T-helper 17 cell (primary cell): ENCODE data around the gene MYT1. TPM values are rescaled to one million over a fixed set of nuclear protein-coding genes. Genes with fewer than 3 reads are reported as not detected.
"Not testable (repeated sequence)": the region's sequence is repeated elsewhere in the genome, so short reads cannot be mapped to it uniquely, and the experiment has no call there.

ENCODE experiments used
- ATAC-seq: fragments of 150-1000 bp; cut with Tn5 transposase; 2 replicates; pipeline ENCODE4 v1.10.0; 2021; ENCODE audit warnings: mild to moderate bottlenecking, moderate library complexity
- DNase-seq, 3 donors: peaks; one replicate each; pipeline versions ENCODE4 v3.0.0 to v3.0.0-alpha.2; 2020 to 2021
- H3K9me3 ChIP-seq: one replicate; pipeline ENCODE4 v1.7.0; 2013; ENCODE audit warnings: low read length, mild to moderate bottlenecking; ENCODE audit not compliant: control insufficient read depth, poor library complexity, severe bottlenecking
- H3K27ac Mint-ChIP-seq: one replicate; pipeline ENCODE4 v1.8.0; 2022; ENCODE audit warnings: mild to moderate bottlenecking, moderate library complexity, mixed read lengths
- H3K27me3 Mint-ChIP-seq: one replicate; pipeline ENCODE4 v1.8.0; 2022; ENCODE audit warnings: mixed read lengths
- H3K36me3 Mint-ChIP-seq: one replicate; pipeline ENCODE4 v1.8.0; 2022; ENCODE audit warnings: low read depth, mixed read lengths
- H3K4me1 Mint-ChIP-seq: one replicate; pipeline ENCODE4 v1.8.0; 2022; ENCODE audit warnings: mild to moderate bottlenecking, mixed read lengths
- H3K4me3 Mint-ChIP-seq: one replicate; pipeline ENCODE4 v1.8.0; 2022; ENCODE audit warnings: mild to moderate bottlenecking, moderate library complexity, mixed read lengths
- total RNA-seq, 4 donors: library from RNA in 2 of 4; stranded (reverse) in 2 of 4; gene quantifications; one replicate each; pipeline ENCODE4 v1.2.3 and lab custom pipeline; 2022 to 2026

MYT1 gene
- total RNA-seq, 2 donors from 2014 or later, result not detected

- Mint-ChIP-seq H3K36me3 (peaks cover 2% of the 10 kb centered on the region), H3K4me1 (peaks cover 3% of the 10 kb centered on the region), H3K27me3 (peaks cover 28% of the 10 kb centered on the region), H3K4me3 (peak overlapping the region; percentile 36), H3K27ac (no peak overlapping the region)
- ATAC-seq (no peak), DNase-seq (no peak)
- no peaks in the 10 kb centered on the region for H3K9me3 ChIP-seq
Measured at GRCh38 chr20:64130876-64131275, 33.4 kb upstream of the MYT1 start.

- Mint-ChIP-seq H3K36me3 (peaks cover 2% of the 10 kb centered on the region), H3K27me3 (peaks cover 28% of the 10 kb centered on the region), H3K4me3 (no peak overlapping the region), H3K4me1 (peaks cover 6% of the 10 kb centered on the region), H3K27ac (no peak overlapping the region)
- H3K9me3 ChIP-seq, result no peaks in the 10 kb centered on the region
- DNase-seq (no peak), ATAC-seq (peak; percentile 35)
Measured at GRCh38 chr20:64131406-64131805, 32.8 kb upstream of the MYT1 start.

GRCh38 chr20:64133951-64134407 lies 30.3 kb upstream of the MYT1 start:
- Mint-ChIP-seq H3K4me1 (peaks cover 6% of the 10 kb centered on the region), H3K4me3 (no peak overlapping the region), H3K27me3 (peaks cover 19% of the 10 kb centered on the region), H3K27ac (no peak overlapping the region), H3K36me3 (no peaks in the 10 kb centered on the region)
- no peaks in the 10 kb centered on the region for H3K9me3 ChIP-seq
- DNase-seq, result peak in 1 of 3 donors; percentile 1
- ATAC-seq, result no peak

- not testable (repeated sequence) for H3K4me1 Mint-ChIP-seq, H3K36me3 Mint-ChIP-seq, ATAC-seq, DNase-seq, H3K9me3 ChIP-seq, H3K27ac Mint-ChIP-seq
- H3K4me3 Mint-ChIP-seq, result peak overlapping the region; percentile 45
- peaks cover 11% of the 10 kb centered on the region for H3K27me3 Mint-ChIP-seq
Measured at GRCh38 chr20:64134744-64135143, 29.5 kb upstream of the MYT1 start.

- H3K9me3 ChIP-seq, result no peaks in the 10 kb centered on the region
- H3K36me3 Mint-ChIP-seq, result no peaks in the 10 kb centered on the region
- no peak overlapping the region for H3K27ac Mint-ChIP-seq
- peaks cover 11% of the 10 kb centered on the region for H3K27me3 Mint-ChIP-seq
- H3K4me1 Mint-ChIP-seq, result peaks cover 3% of the 10 kb centered on the region
- ATAC-seq, result no peak
- DNase-seq, result no peak
- H3K4me3 Mint-ChIP-seq, result no peak overlapping the region
Measured at GRCh38 chr20:64136004-64136710, 28.1 kb upstream of the MYT1 start.

- Mint-ChIP-seq H3K27me3 (peaks cover 18% of the 10 kb centered on the region), H3K4me3 (no peak overlapping the region), H3K4me1 (peaks cover 6% of the 10 kb centered on the region), H3K36me3 (no peaks in the 10 kb centered on the region), H3K27ac (no peak overlapping the region)
- H3K9me3 ChIP-seq, result no peaks in the 10 kb centered on the region
- no peak for DNase-seq
- ATAC-seq, result no peak
Measured at GRCh38 chr20:64137598-64138031, 26.6 kb upstream of the MYT1 start.

- Mint-ChIP-seq H3K27ac (no peak overlapping the region), H3K4me3 (no peak overlapping the region), H3K36me3 (no peaks in the 10 kb centered on the region), H3K27me3 (peaks cover 19% of the 10 kb centered on the region), H3K4me1 (peaks cover 6% of the 10 kb centered on the region)
- DNase-seq, result no peak
- no peaks in the 10 kb centered on the region for H3K9me3 ChIP-seq
- ATAC-seq, result no peak
Measured at GRCh38 chr20:64138276-64138815, 25.9 kb upstream of the MYT1 start.

GRCh38 chr20:64139199-64140060 lies 24.8 kb upstream of the MYT1 start:
- H3K27me3 Mint-ChIP-seq, result peaks cover 19% of the 10 kb centered on the region
- ATAC-seq, result no peak
- no peak overlapping the region for H3K27ac Mint-ChIP-seq
- DNase-seq, result no peak
- no peaks in the 10 kb centered on the region for H3K36me3 Mint-ChIP-seq
- peaks cover 6% of the 10 kb centered on the region for H3K4me1 Mint-ChIP-seq
- no peaks in the 10 kb centered on the region for H3K9me3 ChIP-seq
- no peak overlapping the region for H3K4me3 Mint-ChIP-seq

GRCh38 chr20:64140061-64140931 lies 24.0 kb upstream of the MYT1 start:
- Mint-ChIP-seq H3K4me3 (no peak overlapping the region), H3K27ac (peak overlapping the region; percentile 65), H3K4me1 (peaks cover 6% of the 10 kb centered on the region), H3K27me3 (peaks cover 19% of the 10 kb centered on the region), H3K36me3 (no peaks in the 10 kb centered on the region)
- ATAC-seq (no peak), DNase-seq (no peak)
- H3K9me3 ChIP-seq, result peaks cover 3% of the 10 kb centered on the region

- no peak overlapping the region for H3K4me3 Mint-ChIP-seq
- H3K4me1 Mint-ChIP-seq, result peaks cover 5% of the 10 kb centered on the region
- no peak overlapping the region for H3K27ac Mint-ChIP-seq
- H3K36me3 Mint-ChIP-seq, result no peaks in the 10 kb centered on the region
- DNase-seq (no peak), ATAC-seq (no peak)
- peaks cover 3% of the 10 kb centered on the region for H3K9me3 ChIP-seq
- peaks cover 19% of the 10 kb centered on the region for H3K27me3 Mint-ChIP-seq
Measured at GRCh38 chr20:64140956-64141355, 23.3 kb upstream of the MYT1 start.

GRCh38 chr20:64142590-64142989 lies 21.7 kb upstream of the MYT1 start:
- Mint-ChIP-seq H3K27me3 (peaks cover 19% of the 10 kb centered on the region), H3K4me3 (no peak overlapping the region), H3K36me3 (no peaks in the 10 kb centered on the region), H3K27ac (no peak overlapping the region), H3K4me1 (peaks cover 3% of the 10 kb centered on the region)
- DNase-seq (peak in 1 of 3 donors; percentile 1), ATAC-seq (no peak)
- H3K9me3 ChIP-seq, result peaks cover 3% of the 10 kb centered on the region

GRCh38 chr20:64143018-64143801 lies 21.0 kb upstream of the MYT1 start:
- H3K27me3 Mint-ChIP-seq, result peaks cover 19% of the 10 kb centered on the region
- DNase-seq (peak in 1 of 3 donors; percentile 3), ATAC-seq (no peak)
- H3K9me3 ChIP-seq, result peaks cover 3% of the 10 kb centered on the region
- H3K27ac Mint-ChIP-seq, result no peak overlapping the region
- H3K36me3 Mint-ChIP-seq, result no peaks in the 10 kb centered on the region
- H3K4me1 Mint-ChIP-seq, result peaks cover 3% of the 10 kb centered on the region
- no peak overlapping the region for H3K4me3 Mint-ChIP-seq
